ENCODE measurements around the gene KPNA6.

GRCh38 chr1:32195972-32196823 is 88.3 kb downstream of the KPNA6 start:
- TF ChIP-seq JUND (IDR thresholded peaks at IDR 0.05) (no peak), FOXM1 (IDR thresholded peaks at IDR 0.05; ENCODE audit: low read depth) (no peak), CTCF (IDR thresholded peaks at IDR 0.05) (no peak), MEF2A (IDR thresholded peaks at IDR 0.05; ENCODE audit: borderline replicate concordance, low read depth) (no peak), MAX (IDR thresholded peaks at IDR 0.05; ENCODE audit: low read depth) (no peak), SMC3 (IDR thresholded peaks at IDR 0.05; ENCODE audit: low read depth, low read length) (no peak), ZBTB33 (IDR thresholded peaks at IDR 0.05; ENCODE audit: borderline replicate concordance, low read depth) (no peak), REST (IDR thresholded peaks at IDR 0.05; ENCODE audit: low read depth, low read length) (no peak), EP300 (IDR thresholded peaks at IDR 0.05; ENCODE audit: borderline replicate concordance in 1 of 2, low read depth in 1 of 2, low read length in 1 of 2) (no peak), ELF1 (IDR thresholded peaks at IDR 0.05) (no peak)
